HepG2 (cell line): ENCODE data around the gene EIF3L. TPM values are rescaled to one million over a fixed set of nuclear protein-coding genes. Genes with fewer than 3 reads are reported as not detected.
A peak's percentile ranks its signal among the peaks of the same experiment; 100 is the strongest.

Experiments used
- CENPBD1 ChIP-seq: sonication (generic); formaldehyde crosslinking; IDR thresholded peaks from 2 replicates; pipeline ENCODE4 v1.8.0; 2022; ENCODE audit warnings: missing genetic modification reagents, low read depth, mild to moderate bottlenecking, borderline replicate concordance
- CHD4 ChIP-seq: fragments of 200-600 bp; sonication (generic); IDR thresholded peaks from 2 replicates; pipeline ENCODE4 v1.7.0; 2017; ENCODE audit warnings: mild to moderate bottlenecking, low read length, borderline replicate concordance
- ESRRA ChIP-seq: sonication (generic); formaldehyde crosslinking; IDR thresholded peaks from 2 replicates; pipeline ENCODE4 v1.5.1; 2020; ENCODE audit warnings: mild to moderate bottlenecking, low read depth, missing genetic modification reagents
- HMG20B ChIP-seq: conservative IDR thresholded peaks from 2 replicates; pipeline ENCODE4 v1.6.1; 2016; ENCODE audit warnings: missing genetic modification reagents, missing compliant biosample characterization
- IRX3 ChIP-seq: sonication (generic); formaldehyde crosslinking; IDR thresholded peaks from 2 replicates; pipeline ENCODE4 v1.8.1; 2023; ENCODE audit warnings: mild to moderate bottlenecking, low read depth, missing genetic modification reagents, borderline replicate concordance
- MAFG ChIP-seq: sonication (generic); formaldehyde crosslinking; IDR thresholded peaks from 2 replicates; pipeline ENCODE4 v1.5.1; 2020; ENCODE audit warnings: mild to moderate bottlenecking, missing genetic modification reagents
- MXD1 ChIP-seq: sonication (generic); formaldehyde crosslinking; IDR thresholded peaks from 2 replicates; pipeline ENCODE4 v1.4.0; 2020; ENCODE audit warnings: mild to moderate bottlenecking, missing genetic modification reagents
- NFE2 ChIP-seq: sonication (generic); formaldehyde crosslinking; IDR thresholded peaks from 2 replicates; pipeline ENCODE4 v1.4.0; 2020; ENCODE audit warnings: missing genetic modification reagents
- NFRKB ChIP-seq: fragments of 450-650 bp; IDR thresholded peaks from 2 replicates; pipeline ENCODE4 v1.6.1; 2017
- PATZ1 ChIP-seq: sonication (generic); formaldehyde crosslinking; IDR thresholded peaks from 2 replicates; pipeline ENCODE4 v1.4.0; 2020; ENCODE audit warnings: missing genetic modification reagents
- PAX8 ChIP-seq: sonication (generic); formaldehyde crosslinking; IDR thresholded peaks from 2 replicates; pipeline ENCODE4 v1.8.0; 2022; ENCODE audit warnings: mild to moderate bottlenecking, missing genetic modification reagents, borderline replicate concordance
- PCBP2 ChIP-seq: fragments of 200-400 bp; formaldehyde crosslinking; optimal IDR thresholded peaks from 2 replicates; pipeline ENCODE3; 2018; ENCODE audit warnings: low read length, low read depth; ENCODE audit not compliant: poor library complexity, severe bottlenecking
- PRDM15 ChIP-seq: sonication (generic); formaldehyde crosslinking; IDR thresholded peaks from 2 replicates; pipeline ENCODE4 v1.4.0; 2020; ENCODE audit warnings: missing genetic modification reagents
- SP2 ChIP-seq: sonication (generic); formaldehyde crosslinking; IDR thresholded peaks from 2 replicates; pipeline ENCODE4 v1.5.1; 2020; ENCODE audit warnings: mild to moderate bottlenecking, missing genetic modification reagents
- SSRP1 ChIP-seq: IDR thresholded peaks from 2 replicates; pipeline ENCODE4 v1.6.1; 2016; ENCODE audit warnings: control low read depth
- THAP8 ChIP-seq: sonication (generic); formaldehyde crosslinking; IDR thresholded peaks from 2 replicates; pipeline ENCODE4 v1.5.1; 2020; ENCODE audit warnings: missing genetic modification reagents, mild to moderate bottlenecking, borderline replicate concordance
- ZFX ChIP-seq: sonication (generic); formaldehyde crosslinking; IDR thresholded peaks from 2 replicates; pipeline ENCODE4 v1.4.0; 2020; ENCODE audit warnings: mild to moderate bottlenecking, low read depth, missing genetic modification reagents, moderate library complexity
- ZNF251 ChIP-seq: sonication (generic); formaldehyde crosslinking; IDR thresholded peaks from 2 replicates; pipeline ENCODE4 v1.9.0; 2021; ENCODE audit warnings: mild to moderate bottlenecking, missing genetic modification reagents
- ZNF282 ChIP-seq: fragments of 450-650 bp; IDR thresholded peaks from 2 replicates; pipeline ENCODE4 v1.6.1; 2018; ENCODE audit not compliant: partially characterized antibody
- ZNF746 ChIP-seq: sonication (generic); formaldehyde crosslinking; IDR thresholded peaks from 2 replicates; pipeline ENCODE4 v1.8.0; 2022; ENCODE audit warnings: mild to moderate bottlenecking, missing genetic modification reagents
- ZSCAN5A ChIP-seq: sonication (generic); formaldehyde crosslinking; IDR thresholded peaks from 2 replicates; pipeline ENCODE4 v1.8.0; 2022; ENCODE audit warnings: mild to moderate bottlenecking, missing genetic modification reagents, borderline replicate concordance
- polyA plus RNA-seq, 8 experiments: library from polyadenylated mRNA; depleted of rRNA in 3 of 8; stranded (reverse) in 7 of 8; unstranded in 1 of 8; fragments of >200 nt; fragmentation: Illumina TruSeq in 4 of 8; extraction: Trizol in 4 of 8; gene quantifications; 2 replicates each; pipeline versions ENCODE4 v1.2.1 to v1.2.3, GENCODE V29; 2011 to 2016; ENCODE audit warnings: low read depth in 4 of 8, missing spikeins in 1 of 8, mixed read lengths in 1 of 8; ENCODE audit not compliant: insufficient read depth in 1 of 8
- total RNA-seq, 5 experiments: library from RNA; depleted of rRNA; stranded (reverse); fragments of >200 nt; fragmentation: Illumina TruSeq; extraction: Trizol; gene quantifications; 2 replicates each; pipeline ENCODE4 v1.2.3, GENCODE V29; 2016; ENCODE audit warnings: low read depth in 1 of 5

Gene EIF3L
- total and polyA plus RNA-seq, 2 of the 13 experiments (the other 11 are each of a cell fraction or from before 2014, with no cell fraction given): 514 to 793 TPM

- TF ChIP-seq ESRRA: peak; percentile 77; the same call in 1 of the 2 replicates
- TF ChIP-seq ZNF282: no peak
- TF ChIP-seq CHD4: no peak
- no peak for TF ChIP-seq MXD1 (CRISPR knock-in tag)
- TF ChIP-seq PCBP2: no peak
- no peak for TF ChIP-seq NFRKB
- TF ChIP-seq ZNF746 (CRISPR knock-in tag): no peak
- TF ChIP-seq ZFX (CRISPR knock-in tag): peak; percentile 94
- peak; percentile 70; the same call in 1 of the 2 replicates for TF ChIP-seq SSRP1
- no peak; the same call in 1 of the 2 replicates for TF ChIP-seq HMG20B (CRISPR knock-in tag)
- peak; percentile 98 for TF ChIP-seq PATZ1 (CRISPR knock-in tag)
- no peak for TF ChIP-seq MAFG
- TF ChIP-seq SP2 (CRISPR knock-in tag): 0 out of 2 replicates have a peak, but pooled peaks have one; percentile 34
- no peak for TF ChIP-seq PRDM15 (CRISPR knock-in tag)
- no peak for TF ChIP-seq THAP8
- no peak for TF ChIP-seq ZNF251 (CRISPR knock-in tag)
- no peak for TF ChIP-seq PAX8
- no peak for TF ChIP-seq IRX3 (CRISPR knock-in tag)
- 0 out of 2 replicates have a peak, but pooled peaks have one; percentile 31 for TF ChIP-seq ZSCAN5A (CRISPR knock-in tag)
- no peak for TF ChIP-seq CENPBD1
- TF ChIP-seq NFE2 (CRISPR knock-in tag): no peak
Measured at GRCh38 chr22:37817705-37818408, 31.4 kb upstream of the EIF3L start (continued).
